ENCODE results near the gene LRP1. TPM values are rescaled to one million over a fixed set of nuclear protein-coding genes. Genes with fewer than 3 reads are reported as not detected.

LRP1 gene
- total and polyA plus RNA-seq, 2 of the 13 experiments (the other 11 are each of a cell fraction or from before 2014, with no cell fraction given): 14.7 to 30.8 TPM

GRCh38 chr12:57078519-57079404 is 49.5 kb upstream of the LRP1 start, which contains the start of gene NEMP1 (continued):
- TF ChIP-seq ZNF318 (CRISPR knock-in tag; IDR thresholded peaks at IDR 0.05): peak; percentile 66; the same call in 1 of the 2 replicates
- no peak for TF ChIP-seq E2F2 (CRISPR knock-in tag; IDR thresholded peaks at IDR 0.05; ENCODE audit: borderline replicate concordance)
- TF ChIP-seq SOX13 (IDR thresholded peaks at IDR 0.05): no peak
- no peak for TF ChIP-seq SOX13 (CRISPR knock-in tag; conservative IDR thresholded peaks at IDR 0.05 in 1 of 2, IDR thresholded peaks at IDR 0.05 in 1 of 2)
- no peak for TF ChIP-seq ZNF609 (CRISPR knock-in tag; IDR thresholded peaks at IDR 0.05; ENCODE audit: borderline replicate concordance)
- peak; percentile 96 for TF ChIP-seq SIN3A (IDR thresholded peaks at IDR 0.05; ENCODE audit: borderline replicate concordance, low read depth, low read length)
- TF ChIP-seq FOXA3 (CRISPR knock-in tag; IDR thresholded peaks at IDR 0.05): peak; percentile 89
- TF ChIP-seq PCBP1 (IDR thresholded peaks at IDR 0.05; ENCODE audit: borderline replicate concordance, low read depth, low read length): peak; percentile 75; the same call in 1 of the 2 replicates
- TF ChIP-seq MATR3 (CRISPR knock-in tag; IDR thresholded peaks at IDR 0.05): no peak
- no peak for TF ChIP-seq ZBTB39 (CRISPR knock-in tag; IDR thresholded peaks at IDR 0.05)

Measured in HepG2 (cell line).